BE2C (cell line): Measurements from ENCODE around the gene KRTAP10-9.
"Not testable (repeated sequence)": the region's sequence is repeated elsewhere in the genome, so short reads cannot be mapped to it uniquely, and the experiment has no call there.

ENCODE experiments used
- DNase-seq: peaks from one replicate; pipeline ENCODE4 v3.0.0-alpha.2; 2020
- H3K27me3 ChIP-seq: fragments of 250-450 bp; sonication (Bioruptor Pico); 2 replicates; pipeline ENCODE4 v1.5.1; 2020; ENCODE audit warnings: mild to moderate bottlenecking
- H3K36me3 ChIP-seq: fragments of 250-450 bp; sonication (Bioruptor Pico); 2 replicates; pipeline ENCODE4 v1.5.1; 2020; ENCODE audit warnings: mild to moderate bottlenecking
- H3K4me1 ChIP-seq: fragments of 250-450 bp; sonication (Bioruptor Pico); 2 replicates; pipeline ENCODE4 v1.5.1; 2020
- H3K4me3 ChIP-seq: 2 replicates; pipeline ENCODE4 v1.5.1; 2011; ENCODE audit warnings: low read depth, low read length
- H3K9me3 ChIP-seq: fragments of 250-450 bp; sonication (Bioruptor Pico); 2 replicates; pipeline ENCODE4 v1.5.1; 2020
- CTCF ChIP-seq: IDR thresholded peaks from 2 replicates; pipeline ENCODE4 v1.5.1; 2012; ENCODE audit warnings: mild to moderate bottlenecking, low read depth, low read length

The KRTAP10-9 gene

DNA sequence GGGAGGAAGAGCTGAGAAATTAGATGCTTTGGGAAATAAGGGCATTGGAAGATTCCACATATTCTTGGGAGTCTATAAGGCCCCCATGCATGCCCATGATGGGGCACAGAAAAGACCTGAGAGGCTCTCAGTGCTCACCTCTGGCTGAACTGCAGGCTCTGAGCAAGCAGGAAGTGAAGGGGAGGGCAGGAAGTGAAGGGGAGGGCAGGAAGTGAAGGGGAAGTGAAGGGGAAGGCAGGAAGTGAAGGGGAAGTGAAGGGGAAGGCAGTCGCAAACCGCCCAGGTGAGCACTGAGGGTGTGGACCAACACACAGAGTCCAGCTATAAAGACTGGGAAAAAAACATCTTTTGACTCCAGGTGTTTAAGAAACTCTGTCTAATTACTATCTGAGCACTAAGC, 3.5 kb downstream of the KRTAP10-9 start:
- DNase-seq = no peak
- Histone ChIP-seq H3K4me3 (no peak overlapping the region), H3K9me3 (no peaks in the 10 kb centered on the region; the same call in 1 of the 2 replicates)

DNA sequence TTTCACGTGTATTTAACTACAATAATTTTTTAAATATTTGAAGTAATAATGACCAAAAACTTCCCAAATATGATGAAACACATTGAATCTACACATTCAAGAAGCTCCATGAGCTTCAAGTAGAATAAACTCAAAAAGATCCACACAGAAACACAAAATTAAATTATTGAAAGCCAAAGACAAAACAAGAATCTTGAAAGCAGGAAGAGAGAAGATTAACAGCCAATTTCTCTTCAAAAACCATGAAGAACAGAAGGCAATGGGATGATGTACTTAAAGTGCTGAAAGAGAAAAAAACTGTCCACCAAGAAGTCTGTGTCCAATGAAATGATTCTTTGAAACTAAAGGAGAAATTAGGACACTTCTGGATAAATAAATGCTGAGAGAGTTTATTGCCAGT, 5.2 kb downstream of the KRTAP10-9 start:
- no peaks in the 10 kb centered on the region; the same call in 1 of the 2 replicates for H3K9me3 ChIP-seq
- TF ChIP-seq CTCF = no peak
- no peak for DNase-seq
- no peaks in the 10 kb centered on the region for H3K27me3 ChIP-seq
- no peaks in the 10 kb centered on the region for H3K36me3 ChIP-seq
- no peak overlapping the region for H3K4me3 ChIP-seq
- H3K4me1 ChIP-seq = no peaks in the 10 kb centered on the region

More for the DNA sequence above, 3.5 kb downstream of the KRTAP10-9 start:
- H3K36me3 ChIP-seq = no peaks in the 10 kb centered on the region
- TF ChIP-seq CTCF = no peak
- no peaks in the 10 kb centered on the region for H3K4me1 ChIP-seq
- H3K27me3 ChIP-seq = no peaks in the 10 kb centered on the region

GRCh38 chr21:44636209-44637017, 9.5 kb downstream of the KRTAP10-9 start:
- no peaks in the 10 kb centered on the region for H3K36me3 ChIP-seq
- no peaks in the 10 kb centered on the region for H3K27me3 ChIP-seq
- H3K4me3 ChIP-seq = no peak overlapping the region
- H3K9me3 ChIP-seq = peaks cover 3% of the 10 kb centered on the region
- DNase-seq = no peak
- H3K4me1 ChIP-seq = no peaks in the 10 kb centered on the region
- TF ChIP-seq CTCF = no peak

GRCh38 chr21:44637018-44637850, 10.3 kb downstream of the KRTAP10-9 start, which contains the start of gene KRTAP10-10:
Gene KRTAP10-10, plus strand, starts transcription at chr21:44637356. Its CDS starts 62 bp downstream, at chr21:44637418.
- DNase-seq = no peak
- H3K4me3 ChIP-seq = no peak within 1 kb of the TSS
- peaks cover 3% of the 10 kb centered on the region; the same call in 1 of the 2 replicates for H3K9me3 ChIP-seq
- no peaks in the 10 kb centered on the region for H3K36me3 ChIP-seq
- no peak for TF ChIP-seq CTCF
- no peaks in the 10 kb centered on the region for H3K27me3 ChIP-seq
- H3K4me1 ChIP-seq = no peaks in the 10 kb centered on the region

- not testable (repeated sequence) for H3K4me1 ChIP-seq, DNase-seq, H3K36me3 ChIP-seq, H3K27me3 ChIP-seq, H3K9me3 ChIP-seq, H3K4me3 ChIP-seq
Measured at GRCh38 chr21:44637851-44638348, 11.0 kb downstream of the KRTAP10-9 start.

DNA sequence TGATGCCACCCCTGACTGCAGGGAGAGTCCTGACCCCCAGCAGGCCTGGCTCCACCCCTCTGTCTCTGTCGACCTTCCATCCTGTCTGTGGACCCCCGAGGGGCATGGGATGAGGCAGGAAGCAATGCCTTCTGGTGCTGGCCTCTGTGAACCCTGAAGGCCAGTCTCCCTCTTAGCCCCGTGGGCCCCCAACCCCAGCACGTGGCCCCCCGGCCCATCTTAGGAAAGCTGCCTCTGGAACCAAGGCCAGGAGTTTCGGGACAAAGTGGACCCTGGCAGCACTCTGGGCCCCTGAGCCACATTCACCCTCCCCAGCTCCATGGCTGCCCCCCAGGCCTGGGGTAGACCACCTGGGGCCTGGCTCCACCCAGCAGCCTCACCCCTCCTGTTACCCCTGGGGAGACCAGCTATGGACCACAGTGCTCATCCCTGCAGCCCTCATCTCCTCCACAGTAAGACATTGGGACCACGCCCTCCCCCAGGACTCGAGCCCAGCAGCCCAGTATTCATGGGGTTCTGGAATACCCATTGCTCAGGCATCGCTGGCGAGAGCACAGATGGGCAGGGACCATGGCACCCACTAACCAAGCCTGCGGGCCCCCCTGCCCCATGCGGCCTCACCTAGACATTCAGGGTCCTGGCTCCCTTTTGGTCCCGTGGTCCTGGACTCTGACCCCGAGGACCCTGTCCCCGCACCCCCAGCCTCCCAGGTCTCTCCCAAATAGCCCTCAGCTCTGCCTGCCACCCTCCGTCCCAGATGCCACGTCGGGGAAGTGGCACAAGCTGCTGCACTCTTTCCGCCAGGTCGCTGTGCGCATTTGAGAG, 11.8 kb downstream of the KRTAP10-9 start:
- H3K4me3 ChIP-seq, H3K4me1 ChIP-seq, H3K27me3 ChIP-seq, DNase-seq, H3K36me3 ChIP-seq, H3K9me3 ChIP-seq: not testable (repeated sequence)
